GM19043 (cell line): ENCODE results near the gene DGKB.

Experiments
- ATAC-seq: cut with Tn5 transposase; IDR thresholded peaks from one replicate; pipeline ENCODE4 v1.9.1; 2021; ENCODE audit warnings: low read depth; ENCODE audit not compliant: unreplicated experiment

Gene DGKB

GRCh38 chr7:14828053-14828452, 74.5 kb downstream of the DGKB start:
- no peak for ATAC-seq

- no peak for ATAC-seq
These were observed 76.1 kb downstream of the DGKB start for GRCh38 chr7:14826426-14826825.

- ATAC-seq: no peak
These were observed 76.6 kb downstream of the DGKB start for GRCh38 chr7:14825912-14826311.

GRCh38 chr7:14822481-14822854, 80.1 kb downstream of the DGKB start:
- ATAC-seq: no peak

GRCh38 chr7:14821757-14822480, 80.6 kb downstream of the DGKB start:
- no peak for ATAC-seq

GRCh38 chr7:14818871-14819270, 83.7 kb downstream of the DGKB start:
- no peak for ATAC-seq

GRCh38 chr7:14817829-14818614, 84.5 kb downstream of the DGKB start:
- no peak for ATAC-seq

GRCh38 chr7:14807507-14807906, 95.0 kb downstream of the DGKB start:
- ATAC-seq: no peak

GRCh38 chr7:14806891-14807290, 95.7 kb downstream of the DGKB start:
- no peak for ATAC-seq

- no peak for ATAC-seq
These were observed 97.3 kb downstream of the DGKB start for GRCh38 chr7:14805105-14805719.

- no peak for ATAC-seq
These were observed 101.9 kb downstream of the DGKB start for GRCh38 chr7:14800664-14801063.

GRCh38 chr7:14793151-14793550, 109.4 kb downstream of the DGKB start:
- no peak for ATAC-seq

GRCh38 chr7:14787551-14787950, 115.0 kb downstream of the DGKB start:
- ATAC-seq: no peak

- no peak for ATAC-seq
These were observed 116.1 kb downstream of the DGKB start for GRCh38 chr7:14786314-14786895.

- ATAC-seq: no peak
These were observed 124.7 kb downstream of the DGKB start for GRCh38 chr7:14777806-14778205.

- no peak for ATAC-seq
These were observed 126.3 kb downstream of the DGKB start for GRCh38 chr7:14776266-14776665.

- ATAC-seq: no peak
These were observed 128.8 kb downstream of the DGKB start for GRCh38 chr7:14773729-14774271.

- no peak for ATAC-seq
These were observed 131.9 kb downstream of the DGKB start for GRCh38 chr7:14770614-14771013.

- no peak for ATAC-seq
These were observed 133.3 kb downstream of the DGKB start for GRCh38 chr7:14769261-14769660.

GRCh38 chr7:14767716-14768425, 134.7 kb downstream of the DGKB start:
- no peak for ATAC-seq
